Stimulated activated CD8-positive, alpha-beta memory T cell treated with anti-CD3 and anti-CD28 coated beads, Interleukin-15, amount 100 ng/mL, for 48 hours (primary cell): ENCODE data around the gene EDNRB.
"Not testable (repeated sequence)": the region's sequence is repeated elsewhere in the genome, so short reads cannot be mapped to it uniquely, and the experiment has no call there.

Source experiments
- DNase-seq, 2 donors: peaks; one replicate each; pipeline ENCODE4 v3.0.0-alpha.2; 2020; ENCODE audit warnings: low read depth in 2 of 2

EDNRB gene

GRCh38 chr13:77896977-77897376, 21.7 kb downstream of the EDNRB start:
- no peak for DNase-seq

GRCh38 chr13:77896536-77896935, 22.1 kb downstream of the EDNRB start:
- DNase-seq = no peak

GRCh38 chr13:77894743-77895142, 23.9 kb downstream of the EDNRB start:
- no peak for DNase-seq

GRCh38 chr13:77893066-77893465, 25.6 kb downstream of the EDNRB start:
- DNase-seq = no peak

- DNase-seq = no peak
These were observed 26.1 kb downstream of the EDNRB start for GRCh38 chr13:77892491-77892890.

- no peak for DNase-seq
These were observed 27.1 kb downstream of the EDNRB start for GRCh38 chr13:77891486-77891885.

- DNase-seq = no peak
These were observed 27.6 kb downstream of the EDNRB start for GRCh38 chr13:77891041-77891440.

GRCh38 chr13:77883328-77883727, 35.3 kb downstream of the EDNRB start:
- no peak for DNase-seq

- no peak for DNase-seq
These were observed 40.4 kb downstream of the EDNRB start for GRCh38 chr13:77878190-77878589.

- DNase-seq = no peak
These were observed 42.5 kb downstream of the EDNRB start for GRCh38 chr13:77876176-77876575.

GRCh38 chr13:77874406-77874805, 44.2 kb downstream of the EDNRB start:
- no peak for DNase-seq

- no peak for DNase-seq
These were observed 45.6 kb downstream of the EDNRB start for GRCh38 chr13:77872995-77873394.

GRCh38 chr13:77871596-77871995, 47.0 kb downstream of the EDNRB start:
- no peak for DNase-seq

GRCh38 chr13:77868717-77869116, 49.9 kb downstream of the EDNRB start:
- DNase-seq = no peak

- no peak for DNase-seq
These were observed 51.7 kb downstream of the EDNRB start for GRCh38 chr13:77866971-77867370.

- no peak for DNase-seq
These were observed 53.0 kb downstream of the EDNRB start for GRCh38 chr13:77865622-77866021.

- DNase-seq = no peak
These were observed 55.5 kb downstream of the EDNRB start for GRCh38 chr13:77863144-77863543.

- no peak for DNase-seq
These were observed 56.9 kb downstream of the EDNRB start for GRCh38 chr13:77861741-77862140.

- DNase-seq = no peak
These were observed 58.1 kb downstream of the EDNRB start for GRCh38 chr13:77860507-77860981.

GRCh38 chr13:77859450-77859849, 59.2 kb downstream of the EDNRB start:
- no peak for DNase-seq

GRCh38 chr13:77857531-77858209, 61.0 kb downstream of the EDNRB start:
- no peak for DNase-seq

- DNase-seq = no peak
These were observed 64.9 kb downstream of the EDNRB start for GRCh38 chr13:77853703-77854102.

GRCh38 chr13:77848050-77848449, 70.6 kb downstream of the EDNRB start:
- DNase-seq = not testable (repeated sequence)

- DNase-seq = no peak
These were observed 72.5 kb downstream of the EDNRB start for GRCh38 chr13:77846173-77846572.
